ENCODE data around the gene MXD1. TPM values are rescaled to one million over a fixed set of nuclear protein-coding genes. Genes with fewer than 3 reads are reported as not detected.
"Not testable (repeated sequence)": the region's sequence is repeated elsewhere in the genome, so short reads cannot be mapped to it uniquely, and the experiment has no call there.

The MXD1 gene
- total and polyA plus RNA-seq, 2 donors (not counting 1 experiment from before 2014, with no cell fraction given): 16.0 to 20.6 TPM

DNA sequence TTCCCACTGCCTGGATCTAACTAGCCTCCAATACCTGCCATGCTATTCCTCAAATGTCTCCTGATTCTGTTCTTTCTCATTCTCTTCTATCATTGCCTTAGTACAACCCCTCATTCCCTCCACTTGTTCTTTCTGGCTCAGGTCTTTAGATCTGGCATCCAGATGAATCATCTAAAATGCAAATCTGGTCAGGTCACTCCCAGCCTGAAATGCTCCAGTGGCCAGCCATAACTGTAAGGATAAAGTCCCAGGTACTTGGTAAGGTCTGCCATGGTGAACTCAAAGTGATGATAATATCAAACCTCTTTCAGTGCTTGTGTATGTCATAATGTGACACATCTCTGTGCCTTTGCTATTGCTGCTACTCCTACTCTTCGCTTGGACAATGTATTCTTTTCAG, 24.0 kb upstream of the MXD1 start:
- peaks cover 0 to 5% (median 0%) of the 10 kb centered on the region in 3 donors for H3K9me3 ChIP-seq (ENCODE audit: control extremely low read depth in 1 of 3, control insufficient read depth in 2 of 3, insufficient read depth in 1 of 3, low read length in 2 of 3)
- no peak for TF ChIP-seq EZH2 (IDR thresholded peaks at IDR 0.05; ENCODE audit: borderline replicate concordance, insufficient read depth, low read depth, low read length, poor library complexity, severe bottlenecking)
- no peak for TF ChIP-seq CTCF (IDR thresholded peaks at IDR 0.05)
- peaks cover 0 to 7% of the 10 kb centered on the region in 2 experiments for H3K36me3 ChIP-seq (replicated peaks in 1 of 2; ENCODE audit: control extremely low read depth in 1 of 2, control insufficient read depth in 1 of 2, extremely low read depth in 1 of 2, insufficient read depth in 2 of 2, low read length in 1 of 2)
- no peaks in the 10 kb centered on the region for H3K27me3 ChIP-seq (replicated peaks in 1 of 4; ENCODE audit: control extremely low read depth in 1 of 4, control insufficient read depth in 3 of 4, insufficient read depth in 4 of 4, low read length in 3 of 4)
- no peak overlapping the region for H3K27ac ChIP-seq (ENCODE audit: low read length in 2 of 2)
- ChIA-PET CTCF (no interaction called here), POLR2A (no interaction called here)
- Mint-ChIP-seq H3K4me1 (peaks cover 20% of the 10 kb centered on the region), H3K9me3 (ENCODE audit: insufficient read depth) (peaks cover 2% of the 10 kb centered on the region), H3K27ac (no peak overlapping the region), H3K27me3 (no peaks in the 10 kb centered on the region), H3K4me3 (no peak overlapping the region)
- WGBS (ENCODE audit: insufficient coverage): no CpG with 5 or more reads among the region's 1 CpG
- ATAC-seq (ENCODE audit: low read depth) (no peak), DNase-seq (no peak)
- no peak overlapping the region for H2AFZ ChIP-seq (ENCODE audit: insufficient read depth, low read depth, low read length, poor library complexity, severe bottlenecking)
- H4K20me1 ChIP-seq (ENCODE audit: control insufficient read depth, insufficient read depth, low read length, poor library complexity, severe bottlenecking): no peaks in the 10 kb centered on the region
- H3K79me2 ChIP-seq (ENCODE audit: control insufficient read depth, insufficient read depth, low read length): peaks cover 30% of the 10 kb centered on the region
- peaks cover 9 to 16% of the 10 kb centered on the region in 2 donors for H3K4me1 ChIP-seq (ENCODE audit: control insufficient read depth in 2 of 2, insufficient read depth in 2 of 2, low read length in 2 of 2)
- intact Hi-C loops (cut with micrococcal nuclease): loop anchor here (10.0 kb wide), 1 partner anchor 246 kb away; the partner anchor contains the start of gene AAK1
- no peak overlapping the region for H3K9ac ChIP-seq (ENCODE audit: low read length)
- no peak overlapping the region for H3K4me2 ChIP-seq (replicated peaks; ENCODE audit: low read depth, low read length, poor library complexity, severe bottlenecking)
- H3K4me3 ChIP-seq (ENCODE audit: control extremely low read depth in 1 of 5, extremely low read depth in 1 of 5, insufficient read depth in 1 of 5, low read depth in 2 of 5, low read length in 4 of 5): no peak overlapping the region

GRCh38 chr2:69892838-69893424, 22.0 kb upstream of the MXD1 start:
- Histone ChIP-seq H3K36me3 (replicated peaks in 1 of 2; ENCODE audit: control extremely low read depth in 1 of 2, control insufficient read depth in 1 of 2, extremely low read depth in 1 of 2, insufficient read depth in 2 of 2, low read length in 1 of 2) (peaks cover 2 to 24% of the 10 kb centered on the region in 2 experiments), H3K4me3 (ENCODE audit: control extremely low read depth in 1 of 5, extremely low read depth in 1 of 5, insufficient read depth in 1 of 5, low read depth in 2 of 5, low read length in 4 of 5) (peak overlapping the region in 1 of 5 experiments; percentile 96), H3K27ac (ENCODE audit: low read length in 2 of 2) (peak overlapping the region in 1 of 2 donors; percentile 88), H3K9ac (ENCODE audit: low read length) (peak overlapping the region; percentile 99), H3K4me2 (replicated peaks; ENCODE audit: low read depth, low read length, poor library complexity, severe bottlenecking) (peak overlapping the region; percentile 93), H3K4me1 (ENCODE audit: control insufficient read depth in 2 of 2, insufficient read depth in 2 of 2, low read length in 2 of 2) (peaks cover 9 to 16% of the 10 kb centered on the region in 2 donors), H2AFZ (ENCODE audit: insufficient read depth, low read depth, low read length, poor library complexity, severe bottlenecking) (peak overlapping the region; percentile 97), H3K79me2 (ENCODE audit: control insufficient read depth, insufficient read depth, low read length) (peaks cover 49% of the 10 kb centered on the region)
- intact Hi-C loops (cut with micrococcal nuclease): loop anchor here (1.0 to 10.0 kb wide), 4 partner anchors 64 to 355 kb away; partner anchors contain the start of genes AAK1, GMCL1 and TIA1
- H3K9me3 Mint-ChIP-seq (ENCODE audit: insufficient read depth); H3K27me3 Mint-ChIP-seq; H4K20me1 ChIP-seq (ENCODE audit: control insufficient read depth, insufficient read depth, low read length, poor library complexity, severe bottlenecking); DNase-seq; ATAC-seq (ENCODE audit: low read depth); H3K27me3 ChIP-seq (replicated peaks in 1 of 4; ENCODE audit: control extremely low read depth in 1 of 4, control insufficient read depth in 3 of 4, insufficient read depth in 4 of 4, low read length in 3 of 4); H3K9me3 ChIP-seq (ENCODE audit: control extremely low read depth in 1 of 3, control insufficient read depth in 2 of 3, insufficient read depth in 1 of 3, low read length in 2 of 3): not testable (repeated sequence)
- CTCF ChIA-PET: interaction anchor here (0.6 to 2.1 kb wide), 4 partner anchors 9 to 298 kb away, joined by 3 to 8 read pairs (median 4); partner anchors contain the start of gene C2orf42
- H3K4me3 Mint-ChIP-seq: peak overlapping the region; percentile 98
- 83% methylated on average over 1 of the region's 7 CpGs for WGBS (ENCODE audit: insufficient coverage)
- peaks cover 30% of the 10 kb centered on the region for H3K4me1 Mint-ChIP-seq
- POLR2A ChIA-PET: interaction anchor here (0.8 to 2.1 kb wide), 3 partner anchors 21 to 365 kb away, joined by 5 to 9 read pairs (median 8); partner anchors contain the start of genes C2orf42, MXD1 and PCYOX1
- H3K27ac Mint-ChIP-seq: peak overlapping the region; percentile 95
